T-helper 1 cell treated with Interleukin-12 subunit alpha and Interleukin-12 subunit beta and Interleukin-4 antibody, amounts not matched to agents 30 ng/mL and 1 ng/mL, for 36 hours (primary cell): Measurements from ENCODE around the gene LDLRAD3. TPM values are rescaled to one million over a fixed set of nuclear protein-coding genes. Genes with fewer than 3 reads are reported as not detected.
"Not testable (repeated sequence)": the region's sequence is repeated elsewhere in the genome, so short reads cannot be mapped to it uniquely, and the experiment has no call there.

ENCODE experiments used
- intact Hi-C: fragments of 100-400 bp; cut with micrococcal nuclease; formaldehyde crosslinking; loops from one replicate; pipeline ENCODE4 v1.15.1; 2024
- total RNA-seq: library from RNA; stranded (reverse); gene quantifications from 2 replicates; pipeline ENCODE4 v1.2.3, GENCODE V29; 2022

Gene LDLRAD3
- total RNA-seq, 1 donor from 2014 or later = 0.15 TPM

GRCh38 chr11:36155770-36156160 lies 211.9 kb downstream of the LDLRAD3 start:
- intact Hi-C loops = no loop called here

DNA sequence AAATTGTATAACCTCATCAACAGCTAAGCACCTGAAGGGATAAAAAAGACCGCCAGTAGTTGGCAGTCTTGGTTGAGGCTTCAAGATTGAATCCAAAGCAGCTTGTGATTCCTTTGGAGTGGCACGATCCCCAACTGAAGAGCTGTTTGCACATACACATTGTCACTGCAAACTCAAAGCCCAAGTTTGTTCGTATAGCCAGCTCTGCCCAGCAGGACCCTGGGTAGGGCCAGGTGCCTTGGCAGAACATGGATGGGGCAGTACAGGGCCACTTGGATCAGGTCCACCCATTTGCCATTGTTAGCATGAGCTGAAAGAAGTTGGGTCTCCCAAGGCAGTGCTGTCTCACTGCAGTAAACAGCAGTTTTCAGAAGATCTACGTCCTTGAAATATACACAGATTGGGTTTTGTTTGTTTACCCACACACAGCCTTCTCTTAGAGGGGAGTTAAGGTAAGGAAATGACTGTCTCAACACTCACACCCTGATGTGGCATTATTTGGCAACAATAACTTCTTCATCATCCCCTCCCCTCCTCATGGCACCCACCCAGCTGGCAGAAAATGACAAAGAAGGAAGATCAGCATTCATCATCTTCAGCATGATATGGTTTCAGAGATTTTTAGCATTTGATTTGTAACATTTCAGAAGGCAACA lies 212.4 kb downstream of the LDLRAD3 start:
- intact Hi-C loops = no loop called here

DNA sequence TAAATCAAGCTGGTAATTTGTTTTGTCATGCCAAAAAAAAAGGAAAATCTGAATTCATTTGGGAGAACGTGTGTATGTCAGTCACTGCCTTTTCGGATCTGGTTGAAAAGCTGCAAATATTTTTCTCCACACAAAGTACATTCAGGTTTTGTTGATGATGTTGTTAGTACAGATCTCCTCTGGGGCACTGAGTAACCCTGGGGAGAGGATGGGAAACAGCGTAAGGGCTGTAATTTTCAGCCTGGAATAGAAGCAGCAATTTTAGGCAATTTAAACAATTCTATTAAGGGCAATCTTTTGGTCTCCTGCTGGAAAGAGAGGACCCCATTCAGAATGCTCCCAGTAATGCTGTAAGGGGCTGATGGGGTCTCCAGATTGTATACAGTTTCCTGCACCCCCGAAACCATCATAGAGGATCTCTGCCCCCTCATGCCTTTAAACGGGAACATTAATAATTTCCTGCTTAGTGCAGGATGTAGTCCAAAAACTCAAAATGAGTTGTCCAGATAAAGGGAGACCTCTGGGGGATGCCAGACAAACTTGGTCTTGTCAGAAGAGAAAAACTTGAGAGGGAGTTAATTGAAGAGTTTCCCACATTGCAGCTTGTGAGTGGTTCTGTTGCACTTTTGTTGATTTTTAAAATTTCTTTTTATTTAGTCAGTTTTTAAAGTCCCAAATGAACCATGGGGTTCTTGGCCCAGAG lies 213.1 kb downstream of the LDLRAD3 start:
- intact Hi-C loops = no loop called here

- intact Hi-C loops = no loop called here
Observed at GRCh38 chr11:36160091-36160490, 216.2 kb downstream of the LDLRAD3 start.

DNA sequence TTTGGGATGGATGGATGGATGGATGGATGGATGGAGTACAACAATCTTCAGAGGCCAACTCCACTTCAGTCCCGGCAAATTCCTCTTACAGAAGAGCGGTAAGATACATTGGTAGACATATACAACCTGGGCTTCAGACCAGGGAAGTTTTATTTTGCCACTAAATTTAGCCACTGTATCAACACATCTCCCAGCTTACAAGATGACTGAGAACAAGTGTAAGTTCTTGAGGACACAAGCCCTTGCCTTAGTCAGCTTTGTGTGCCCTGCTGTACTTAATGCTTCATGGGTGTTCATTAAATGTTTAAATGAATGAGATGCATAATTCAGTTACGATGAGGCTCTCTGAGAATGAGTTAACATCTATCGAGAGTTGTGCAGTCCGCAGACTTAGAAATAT lies 217.7 kb downstream of the LDLRAD3 start:
- intact Hi-C loops = no loop called here

DNA sequence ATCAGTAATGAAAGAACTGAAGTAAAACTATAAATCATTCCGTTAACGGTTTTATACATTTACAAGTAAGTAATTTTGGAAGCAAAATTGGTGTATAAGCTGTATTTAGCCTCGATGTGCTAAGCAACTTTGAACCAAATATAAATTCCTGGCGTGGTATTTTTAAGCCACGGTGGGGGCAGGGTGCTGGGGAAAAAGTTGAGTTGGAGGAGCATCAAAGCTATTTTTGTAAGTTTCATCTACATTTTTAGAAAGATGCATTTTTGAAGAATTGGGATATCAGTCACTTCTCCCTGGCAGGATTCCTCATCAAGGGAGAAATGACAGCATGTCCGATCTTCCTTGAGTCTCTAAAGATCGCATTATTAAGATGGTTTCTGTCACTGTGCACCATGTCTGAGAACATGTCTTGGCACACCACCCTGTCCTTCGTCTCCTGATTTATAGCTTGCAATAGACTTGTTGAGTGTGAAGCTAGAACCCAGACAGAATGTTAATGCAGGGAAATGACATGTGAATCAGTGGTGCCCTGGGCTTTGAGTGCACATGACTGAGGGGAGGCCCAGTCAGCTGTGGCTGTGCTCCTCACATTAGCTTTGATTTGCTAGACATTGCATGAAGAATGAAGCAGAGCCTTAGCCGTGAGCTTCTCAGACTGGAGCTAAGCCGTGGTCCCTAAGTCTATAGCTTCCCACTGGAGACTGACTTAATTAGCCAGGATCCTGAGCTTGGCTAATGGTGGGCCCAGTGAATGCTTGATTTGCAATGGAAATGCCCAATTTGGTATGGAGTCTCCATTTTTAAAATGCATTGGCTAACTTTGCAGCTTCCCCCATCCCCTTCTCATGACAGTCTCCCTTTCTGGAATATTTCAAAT lies 218.4 kb downstream of the LDLRAD3 start:
- intact Hi-C loops = no loop called here

GRCh38 chr11:36162883-36163434 lies 219.1 kb downstream of the LDLRAD3 start:
- intact Hi-C loops = no loop called here

GRCh38 chr11:36164506-36165250 lies 220.8 kb downstream of the LDLRAD3 start:
- intact Hi-C loops = no loop called here

DNA sequence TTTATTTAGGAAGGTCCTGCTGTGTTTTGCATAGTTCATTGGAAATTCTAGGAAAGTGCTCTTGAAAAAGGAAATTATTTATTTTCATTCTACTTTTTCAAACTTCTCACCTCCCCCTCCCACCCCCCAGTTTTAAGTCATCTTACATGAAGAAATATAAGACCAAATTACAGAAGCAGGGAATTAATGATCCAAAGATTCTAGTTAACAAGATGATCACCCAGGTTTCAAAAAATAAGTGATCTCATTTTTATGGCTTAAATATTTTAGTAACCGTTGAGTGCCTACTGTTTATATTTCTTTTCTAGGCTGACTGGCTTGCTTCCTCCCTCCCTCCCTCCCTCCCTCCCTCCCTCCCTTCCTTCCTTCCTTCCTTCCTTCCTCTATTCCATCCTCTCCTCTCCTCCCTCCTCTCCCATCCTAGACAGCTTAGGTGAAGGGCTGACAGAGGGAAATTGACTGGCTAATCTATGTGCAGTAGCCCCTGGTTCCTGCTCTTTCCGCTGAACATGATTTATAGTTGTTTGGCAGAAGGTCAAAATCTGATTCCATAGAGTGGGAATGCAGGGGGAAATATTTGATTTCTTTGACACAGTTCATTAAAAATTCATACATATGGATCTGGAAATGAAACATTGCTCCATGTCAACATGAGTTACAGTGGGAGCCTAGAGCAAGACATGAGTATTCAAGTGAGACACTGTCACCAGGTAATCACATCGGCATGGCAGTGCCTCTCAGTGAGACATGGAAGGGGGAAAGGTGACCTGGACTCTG lies 221.9 kb downstream of the LDLRAD3 start:
- intact Hi-C loops = no loop called here

GRCh38 chr11:36167073-36167472 lies 223.2 kb downstream of the LDLRAD3 start:
- intact Hi-C loops = no loop called here

GRCh38 chr11:36167729-36168128 lies 223.9 kb downstream of the LDLRAD3 start:
- intact Hi-C loops = no loop called here

- intact Hi-C loops = no loop called here
Observed at GRCh38 chr11:36177836-36178235, 234.0 kb downstream of the LDLRAD3 start.

DNA sequence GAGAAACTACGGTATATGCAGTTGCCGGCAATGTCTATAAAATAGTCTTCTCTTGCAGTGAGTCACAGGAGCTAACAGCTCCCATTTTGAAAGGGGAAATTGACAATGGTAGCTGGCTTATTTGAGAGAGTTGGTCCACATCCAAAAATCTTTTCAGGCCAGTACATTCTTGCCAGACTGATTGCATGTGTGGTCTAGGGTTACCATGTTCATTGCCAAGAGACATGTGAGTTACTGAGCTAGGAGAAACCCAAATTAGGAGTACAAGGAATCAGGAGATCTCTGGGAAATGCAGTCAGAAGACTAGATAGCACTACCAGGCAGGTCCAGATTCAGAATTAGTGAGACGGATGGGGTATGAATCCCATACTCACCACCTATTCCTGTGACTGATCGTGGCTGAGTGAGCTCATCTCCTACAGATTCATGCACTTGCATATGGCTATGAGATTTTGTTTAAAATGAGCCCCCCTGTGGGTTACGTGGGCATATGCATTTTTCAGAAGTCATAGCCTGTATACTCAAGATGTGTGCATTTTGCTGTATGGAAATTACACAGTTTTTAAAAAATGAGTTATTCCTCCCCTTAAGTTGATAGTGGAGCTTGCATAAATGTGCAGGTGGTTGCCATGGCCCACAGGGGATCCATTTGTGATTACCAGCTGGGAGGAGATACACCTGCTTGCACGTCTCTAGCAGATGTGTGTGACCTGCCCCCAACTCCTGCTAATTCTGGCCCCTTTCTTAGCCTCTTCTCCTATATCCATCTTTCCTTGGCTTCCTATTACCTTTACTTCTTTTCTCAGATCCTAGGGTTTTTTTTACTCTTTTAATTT lies 242.7 kb downstream of the LDLRAD3 start:
- intact Hi-C loops = no loop called here

DNA sequence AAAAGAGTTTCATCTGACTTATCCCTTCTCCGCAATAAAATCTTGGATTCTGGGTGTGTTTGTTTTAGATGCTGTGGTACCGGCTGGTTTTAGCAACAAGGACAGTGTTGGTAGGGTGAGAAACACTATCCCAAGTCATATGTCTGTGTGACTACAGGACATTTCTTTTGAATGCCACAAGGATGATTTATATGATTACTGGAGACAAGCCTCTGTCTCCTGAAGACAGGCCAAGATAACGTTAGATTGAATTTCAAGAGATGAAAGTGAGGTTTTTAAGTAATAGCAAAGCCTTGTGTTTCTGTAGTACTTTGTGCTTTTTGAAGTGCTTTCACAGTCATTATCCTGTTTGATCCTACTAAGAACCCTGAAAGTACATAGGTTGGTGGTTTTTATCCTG lies 243.8 kb downstream of the LDLRAD3 start:
- intact Hi-C loops = no loop called here

- intact Hi-C loops = not testable (repeated sequence)
Observed at GRCh38 chr11:36189735-36190134, 245.9 kb downstream of the LDLRAD3 start.

- intact Hi-C loops = no loop called here
Observed at GRCh38 chr11:36191941-36192340, 248.1 kb downstream of the LDLRAD3 start.

DNA sequence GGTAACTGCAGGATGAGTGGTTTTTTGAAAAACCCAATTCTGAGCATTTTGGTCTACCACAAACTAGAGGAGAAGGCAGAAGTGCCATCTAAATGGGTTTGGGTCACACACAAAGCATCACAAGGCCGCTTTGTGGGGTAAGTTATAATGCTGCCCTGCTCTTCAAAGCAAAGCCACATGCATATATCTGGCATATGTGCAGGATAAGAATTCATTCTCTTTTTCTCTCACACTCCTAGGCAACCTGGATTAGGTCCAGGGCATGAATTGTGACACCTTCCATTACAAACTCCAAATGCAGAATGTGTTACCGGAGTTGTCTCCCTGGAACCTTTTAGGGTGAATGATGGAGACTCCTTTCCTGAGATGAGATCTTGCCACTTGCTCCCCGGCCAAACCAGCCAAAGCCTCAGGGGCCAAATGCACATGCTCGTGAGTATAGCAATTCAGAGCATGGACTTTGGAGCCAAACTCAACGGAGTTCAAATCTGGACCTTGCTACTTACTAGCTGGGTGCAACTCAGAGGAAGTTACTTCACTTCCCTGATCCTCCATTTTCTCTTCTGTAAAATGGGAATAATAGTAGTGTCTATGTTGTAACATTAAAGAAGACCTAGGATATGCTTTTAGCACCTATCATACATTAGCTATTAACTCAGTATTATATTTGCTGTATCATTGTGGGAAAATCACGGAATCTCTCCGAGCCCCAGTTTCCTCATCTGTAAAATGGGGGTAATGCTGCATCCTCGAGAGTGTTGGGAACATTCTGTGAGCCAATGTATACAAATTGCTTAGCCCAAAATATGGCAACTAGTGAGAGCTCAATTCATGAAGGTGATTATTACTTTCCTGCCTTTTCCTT lies 248.8 kb downstream of the LDLRAD3 start:
- intact Hi-C loops = no loop called here

- intact Hi-C loops = no loop called here
Observed at GRCh38 chr11:36193290-36193619, 249.4 kb downstream of the LDLRAD3 start.

DNA sequence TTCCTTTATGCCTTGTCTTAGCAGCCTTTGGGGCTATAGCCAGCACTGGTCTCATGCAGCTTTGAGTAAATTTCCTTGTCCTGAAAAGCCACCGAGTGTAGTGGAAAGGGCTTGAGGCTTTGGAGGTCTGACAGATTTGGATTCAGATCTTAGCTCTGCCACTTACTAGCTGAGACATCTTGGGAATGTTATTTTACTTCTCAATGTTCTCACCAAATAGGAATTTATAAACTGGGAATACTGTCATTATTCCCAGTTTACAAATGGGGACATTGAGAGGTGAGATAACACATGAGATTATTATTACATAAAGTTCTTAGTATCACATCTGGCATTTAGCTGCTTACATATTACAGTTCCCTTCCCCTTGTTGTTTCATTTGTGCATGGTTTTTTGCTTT lies 249.9 kb downstream of the LDLRAD3 start:
- intact Hi-C loops = no loop called here
